ENCODE data around the gene TRPV2.

DNA sequence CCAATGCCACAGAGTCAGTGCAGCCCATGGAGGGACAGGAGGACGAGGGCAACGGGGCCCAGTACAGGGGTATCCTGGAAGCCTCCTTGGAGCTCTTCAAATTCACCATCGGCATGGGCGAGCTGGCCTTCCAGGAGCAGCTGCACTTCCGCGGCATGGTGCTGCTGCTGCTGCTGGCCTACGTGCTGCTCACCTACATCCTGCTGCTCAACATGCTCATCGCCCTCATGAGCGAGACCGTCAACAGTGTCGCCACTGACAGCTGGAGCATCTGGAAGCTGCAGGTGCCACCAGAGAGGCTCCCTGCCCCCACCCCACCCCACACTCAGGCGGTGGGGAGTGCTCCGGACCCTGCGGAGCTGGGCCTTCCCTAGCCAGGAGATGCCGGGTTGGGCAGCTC, 16.6 kb downstream of the TRPV2 start:
- no peak for TF ChIP-seq CREM (IDR thresholded peaks at IDR 0.05; ENCODE audit: low read depth)
- TF ChIP-seq, protein P1, sequence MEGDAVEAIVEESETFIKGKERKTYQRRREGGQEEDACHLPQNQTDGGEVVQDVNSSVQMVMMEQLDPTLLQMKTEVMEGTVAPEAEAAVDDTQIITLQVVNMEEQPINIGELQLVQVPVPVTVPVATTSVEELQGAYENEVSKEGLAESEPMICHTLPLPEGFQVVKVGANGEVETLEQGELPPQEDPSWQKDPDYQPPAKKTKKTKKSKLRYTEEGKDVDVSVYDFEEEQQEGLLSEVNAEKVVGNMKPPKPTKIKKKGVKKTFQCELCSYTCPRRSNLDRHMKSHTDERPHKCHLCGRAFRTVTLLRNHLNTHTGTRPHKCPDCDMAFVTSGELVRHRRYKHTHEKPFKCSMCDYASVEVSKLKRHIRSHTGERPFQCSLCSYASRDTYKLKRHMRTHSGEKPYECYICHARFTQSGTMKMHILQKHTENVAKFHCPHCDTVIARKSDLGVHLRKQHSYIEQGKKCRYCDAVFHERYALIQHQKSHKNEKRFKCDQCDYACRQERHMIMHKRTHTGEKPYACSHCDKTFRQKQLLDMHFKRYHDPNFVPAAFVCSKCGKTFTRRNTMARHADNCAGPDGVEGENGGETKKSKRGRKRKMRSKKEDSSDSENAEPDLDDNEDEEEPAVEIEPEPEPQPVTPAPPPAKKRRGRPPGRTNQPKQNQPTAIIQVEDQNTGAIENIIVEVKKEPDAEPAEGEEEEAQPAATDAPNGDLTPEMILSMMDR (IDR thresholded peaks at IDR 0.05 in 2 of 3, conservative IDR thresholded peaks at IDR 0.05 in 1 of 3; ENCODE audit: control insufficient read depth in 2 of 3, extremely low read depth in 1 of 3, insufficient read depth in 1 of 3, low read depth in 3 of 3, low read length in 3 of 3) = no peak
- TF ChIP-seq EED (IDR thresholded peaks at IDR 0.05; ENCODE audit: low read depth) = no peak
- no peak for TF ChIP-seq POLR2AphosphoS5 (IDR thresholded peaks at IDR 0.05; ENCODE audit: low read length)
- no peak for TF ChIP-seq FOXM1 (IDR thresholded peaks at IDR 0.05; ENCODE audit: low read depth, low read length)
- TF ChIP-seq POLR2A (IDR thresholded peaks at IDR 0.05; ENCODE audit: low read depth, low read length) = no peak
- TF ChIP-seq CHD4 (IDR thresholded peaks at IDR 0.05) = no peak
- no peak for TF ChIP-seq RAD21 (IDR thresholded peaks at IDR 0.05; ENCODE audit: insufficient read depth, low read depth, low read length)
- no peak for TF ChIP-seq SMC3 (IDR thresholded peaks at IDR 0.05; ENCODE audit: borderline replicate concordance, low read length)
- no peak for TF ChIP-seq HDAC6 (IDR thresholded peaks at IDR 0.05; ENCODE audit: unreplicated experiment)

Measured in GM12878 (cell line).